Bronchial epithelial cell (primary cell): ENCODE data around the gene CTNNBIP1. TPM values are rescaled to one million over a fixed set of nuclear protein-coding genes. Genes with fewer than 3 reads are reported as not detected.

ENCODE experiments used
- DNase-seq: peaks from one replicate; pipeline ENCODE4 v3.0.0-alpha.2; 2010; ENCODE audit warnings: low read depth
- FAIRE-seq: peaks from 2 replicates; lab custom pipeline; 2011; peaks lifted over from hg19 to GRCh38; lab: Jason Lieb, UNC
- H3K27me3 ChIP-seq: 2 replicates; pipeline ENCODE4 v1.5.1; 2011; ENCODE audit warnings: low read length; ENCODE audit not compliant: control insufficient read depth, insufficient read depth
- H3K36me3 ChIP-seq: 2 replicates; pipeline ENCODE4 v1.5.1; 2011; ENCODE audit warnings: low read length; ENCODE audit not compliant: control insufficient read depth, insufficient read depth
- H3K4me3 ChIP-seq: 2 replicates; pipeline ENCODE4 v1.5.1; 2011; ENCODE audit warnings: mild to moderate bottlenecking, low read depth, low read length, control low read depth
- total RNA-seq: library from RNA; depleted of rRNA; stranded (reverse); fragments of >200 nt; gene quantifications from 2 replicates; pipeline ENCODE4 v1.2.1, GENCODE V29; 2014
- TF ChIP-seq, protein P1 (sequence below): IDR thresholded peaks from 2 replicates; pipeline ENCODE4 v1.5.1; 2011; ENCODE audit warnings: mild to moderate bottlenecking, moderate library complexity, low read length, control low read depth, inconsistent platforms; ENCODE audit not compliant: insufficient read depth, severe bottlenecking

CTNNBIP1 gene
- total RNA-seq, 1 donor from 2014 or later = 107 TPM

- DNase-seq (no peak), FAIRE-seq (no peak)
- no peaks in the 10 kb centered on the region for H3K27me3 ChIP-seq
- H3K36me3 ChIP-seq = no peaks in the 10 kb centered on the region
- TF ChIP-seq, protein P1, sequence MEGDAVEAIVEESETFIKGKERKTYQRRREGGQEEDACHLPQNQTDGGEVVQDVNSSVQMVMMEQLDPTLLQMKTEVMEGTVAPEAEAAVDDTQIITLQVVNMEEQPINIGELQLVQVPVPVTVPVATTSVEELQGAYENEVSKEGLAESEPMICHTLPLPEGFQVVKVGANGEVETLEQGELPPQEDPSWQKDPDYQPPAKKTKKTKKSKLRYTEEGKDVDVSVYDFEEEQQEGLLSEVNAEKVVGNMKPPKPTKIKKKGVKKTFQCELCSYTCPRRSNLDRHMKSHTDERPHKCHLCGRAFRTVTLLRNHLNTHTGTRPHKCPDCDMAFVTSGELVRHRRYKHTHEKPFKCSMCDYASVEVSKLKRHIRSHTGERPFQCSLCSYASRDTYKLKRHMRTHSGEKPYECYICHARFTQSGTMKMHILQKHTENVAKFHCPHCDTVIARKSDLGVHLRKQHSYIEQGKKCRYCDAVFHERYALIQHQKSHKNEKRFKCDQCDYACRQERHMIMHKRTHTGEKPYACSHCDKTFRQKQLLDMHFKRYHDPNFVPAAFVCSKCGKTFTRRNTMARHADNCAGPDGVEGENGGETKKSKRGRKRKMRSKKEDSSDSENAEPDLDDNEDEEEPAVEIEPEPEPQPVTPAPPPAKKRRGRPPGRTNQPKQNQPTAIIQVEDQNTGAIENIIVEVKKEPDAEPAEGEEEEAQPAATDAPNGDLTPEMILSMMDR = no peak
- peak overlapping the region; percentile 44 for H3K4me3 ChIP-seq
These were observed 85.4 kb downstream of the CTNNBIP1 start for GRCh38 chr1:9824702-9825089.

DNA sequence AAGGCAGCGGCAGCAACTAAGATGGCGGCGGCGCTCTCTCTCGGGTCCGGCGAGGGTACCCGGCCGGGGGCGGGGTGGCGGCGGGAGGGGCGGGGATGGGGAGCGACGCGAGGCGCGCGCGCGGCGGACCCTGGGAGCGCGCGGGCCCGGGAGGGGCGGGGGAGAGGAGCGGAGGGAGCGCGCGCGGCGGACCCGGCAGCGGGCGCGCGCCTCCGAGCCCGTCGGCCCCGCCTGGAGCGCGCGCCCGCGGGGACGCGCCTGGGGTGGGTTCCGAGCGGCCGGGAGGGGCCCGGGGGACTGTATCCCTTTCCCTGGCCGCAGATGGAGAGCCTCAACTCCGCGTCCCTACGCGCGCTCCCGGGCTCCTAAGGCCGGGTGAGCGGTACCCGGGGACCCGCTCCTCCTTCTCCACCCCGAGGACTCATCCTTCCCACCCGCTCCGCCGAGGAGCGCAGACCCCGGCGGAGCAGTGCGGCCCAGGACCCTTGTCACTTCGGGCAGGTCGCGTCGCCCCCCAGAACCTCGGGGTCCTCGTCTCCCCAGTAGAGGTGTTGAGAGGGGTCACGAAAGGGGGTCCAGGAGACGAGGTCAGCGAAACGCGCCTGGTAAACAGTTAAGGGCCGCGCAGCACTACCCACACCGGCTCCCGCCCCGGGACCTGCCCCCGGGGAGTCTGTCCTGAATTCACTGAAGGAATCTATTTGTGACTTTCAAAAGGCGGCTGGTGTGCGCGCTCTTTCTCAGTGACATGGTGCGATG, 85.9 kb downstream of the CTNNBIP1 start, which contains the start of gene CLSTN1:
TSS of gene CLSTN1 (minus strand) at position 23 of the 759 bp plus-strand sequence. CDS start 232 bp downstream, outside the sequence.
- H3K36me3 ChIP-seq = no peaks in the 10 kb centered on the region
- peak within 1 kb of the TSS; percentile 98 for H3K4me3 ChIP-seq
- DNase-seq (no peak), FAIRE-seq (no peak)
- TF ChIP-seq, protein P1 = no peak
- H3K27me3 ChIP-seq = no peaks in the 10 kb centered on the region

- TF ChIP-seq, protein P1 = no peak
- Histone ChIP-seq H3K27me3 (no peaks in the 10 kb centered on the region), H3K36me3 (no peaks in the 10 kb centered on the region), H3K4me3 (peak overlapping the region; percentile 98)
- DNase-seq (no peak), FAIRE-seq (no peak)
These were observed 86.5 kb downstream of the CTNNBIP1 start for GRCh38 chr1:9823693-9823942.

GRCh38 chr1:9822897-9823692, 87.0 kb downstream of the CTNNBIP1 start:
- Histone ChIP-seq H3K27me3 (no peaks in the 10 kb centered on the region), H3K36me3 (no peaks in the 10 kb centered on the region), H3K4me3 (peak overlapping the region; percentile 98)
- no peak for DNase-seq
- FAIRE-seq = no peak
- TF ChIP-seq, protein P1 = no peak

DNA sequence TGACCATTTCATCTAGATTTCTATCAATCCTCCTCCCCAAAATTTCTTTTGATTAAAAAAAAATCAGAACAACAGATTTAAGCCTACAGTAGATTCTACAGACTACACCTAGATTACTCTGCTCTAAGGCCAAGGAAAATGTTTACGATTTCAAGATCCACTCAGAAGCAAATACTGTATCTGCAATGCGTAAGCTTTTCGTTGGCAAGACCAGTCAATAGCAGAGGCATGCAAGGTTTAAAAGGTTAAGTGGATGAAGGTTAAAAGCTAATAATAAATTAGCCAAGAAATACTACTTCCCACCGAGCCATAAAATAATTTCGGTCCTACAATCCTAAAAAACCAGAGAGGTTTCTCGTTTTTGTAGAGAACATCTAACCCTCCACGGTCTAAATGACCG, 87.6 kb downstream of the CTNNBIP1 start:
- peak overlapping the region; percentile 98 for H3K4me3 ChIP-seq
- peaks cover 2% of the 10 kb centered on the region for H3K36me3 ChIP-seq
- H3K27me3 ChIP-seq = no peaks in the 10 kb centered on the region
- DNase-seq = no peak
- TF ChIP-seq, protein P1 = no peak
- FAIRE-seq = no peak
